Upper lobe of left lung (tissue), 4 donors: ENCODE measurements around the gene GIMAP5.

Experiments
- CTCF ChIP-seq, 6 experiments: fragments of 450-650 bp in 4 of 6; fragments of 200-600 bp in 2 of 6; sonication (generic) in 2 of 6; IDR thresholded peaks; one replicate each; pipeline ENCODE4 v1.5.1; 2016 to 2019; ENCODE audit warnings: antibody characterized with exemption in 6 of 6
- EP300 ChIP-seq, 4 donors: sonication (generic); formaldehyde crosslinking; IDR thresholded peaks; one replicate each; pipeline ENCODE4 v1.5.1; 2017; ENCODE audit warnings: antibody characterized with exemption in 4 of 4, control low read depth in 2 of 4

- TF ChIP-seq CTCF (IDR thresholded peaks at IDR 0.05) (no peak), EP300 (IDR thresholded peaks at IDR 0.05) (no peak)
These were observed 44.7 kb downstream of the GIMAP5 start for GRCh38 chr7:150781961-150782360.
